ENCODE data around the gene MYEF2.

- TF ChIP-seq CTCF (IDR thresholded peaks at IDR 0.05; ENCODE audit: insufficient read depth, low read depth, low read length) (no peak), EZH2 (IDR thresholded peaks at IDR 0.05; ENCODE audit: insufficient read depth, low read length) (no peak)
These were observed 68.1 kb downstream of the MYEF2 start for GRCh38 chr15:48109856-48110531.

Measured in astrocyte (in vitro differentiated cells and primary cell).